ENCODE results near the gene EXD2.

Gene EXD2

DNA sequence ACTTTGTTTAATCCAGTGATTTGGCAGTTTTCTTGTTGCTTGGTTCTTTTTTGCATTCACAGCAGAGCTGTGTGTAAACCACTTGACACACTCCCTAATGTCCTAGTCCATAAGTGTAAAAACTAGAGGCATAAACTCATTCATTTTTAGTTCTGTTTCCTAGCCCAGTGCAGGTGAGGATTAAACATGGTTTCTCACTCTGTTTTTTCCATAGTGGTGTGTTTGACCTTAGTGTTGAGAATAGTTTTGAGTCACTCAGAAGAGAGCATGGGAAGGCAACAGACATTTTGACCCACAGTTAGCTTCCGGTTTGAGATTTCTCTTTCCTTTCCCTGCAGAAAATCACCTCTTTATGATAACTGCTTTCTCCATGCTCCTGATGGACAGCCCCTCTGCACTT, 44.4 kb downstream of the EXD2 start:
- Histone ChIP-seq H3K9me3 (ENCODE audit: control insufficient read depth, insufficient read depth, low read depth, low read length) (no peaks in the 10 kb centered on the region), H3K4me1 (ENCODE audit: control insufficient read depth, insufficient read depth, low read length) (no peaks in the 10 kb centered on the region), H3K27me3 (ENCODE audit: control insufficient read depth, insufficient read depth, low read length) (no peaks in the 10 kb centered on the region), H3K36me3 (ENCODE audit: control insufficient read depth, insufficient read depth, low read length) (peaks cover 53% of the 10 kb centered on the region), H3K9ac (ENCODE audit: low read length) (no peak overlapping the region), H3K27ac (ENCODE audit: low read depth, low read length) (no peak overlapping the region), H3K4me3 (ENCODE audit: low read depth, low read length) (no peak overlapping the region)

DNA sequence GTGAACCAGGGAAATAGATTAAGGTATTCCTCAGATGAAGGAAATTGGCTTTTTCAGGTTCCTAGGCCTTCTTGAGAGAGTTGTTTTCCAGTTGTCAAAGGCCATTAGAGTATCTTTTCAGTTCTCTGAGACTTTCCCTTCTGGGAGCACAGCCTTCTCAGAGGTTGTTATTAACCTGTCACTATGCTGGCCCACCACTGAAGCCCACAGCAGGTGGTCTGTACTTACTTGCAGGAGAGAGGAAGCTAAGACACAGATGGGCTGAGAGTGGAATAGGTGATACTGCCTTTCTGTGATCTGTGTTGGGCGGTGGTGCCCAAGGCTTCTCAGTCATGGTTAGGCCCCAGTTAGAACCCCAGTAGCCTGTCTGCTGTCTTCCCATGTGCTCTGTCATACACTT, 45.8 kb downstream of the EXD2 start:
- no peak overlapping the region for H3K27ac ChIP-seq (ENCODE audit: low read depth, low read length)

DNA sequence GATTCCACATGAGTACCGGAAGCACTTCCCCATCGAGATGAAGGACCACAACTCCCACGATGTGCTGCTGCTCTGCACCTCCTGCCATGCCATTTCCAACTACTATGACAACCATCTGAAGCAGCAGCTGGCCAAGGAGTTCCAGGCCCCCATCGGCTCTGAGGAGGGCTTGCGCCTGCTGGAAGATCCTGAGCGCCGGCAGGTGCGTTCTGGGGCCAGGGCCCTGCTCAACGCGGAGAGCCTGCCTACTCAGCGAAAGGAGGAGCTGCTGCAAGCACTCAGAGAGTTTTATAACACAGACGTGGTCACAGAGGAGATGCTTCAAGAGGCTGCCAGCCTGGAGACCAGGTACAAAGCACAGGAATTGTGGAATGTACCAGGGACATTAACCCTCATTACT, 46.3 kb downstream of the EXD2 start:
- Histone ChIP-seq H3K9ac (ENCODE audit: low read length) (no peak overlapping the region), H3K4me1 (ENCODE audit: control insufficient read depth, insufficient read depth, low read length) (no peaks in the 10 kb centered on the region), H3K4me3 (ENCODE audit: low read depth, low read length) (no peak overlapping the region), H3K9me3 (ENCODE audit: control insufficient read depth, insufficient read depth, low read depth, low read length) (no peaks in the 10 kb centered on the region), H3K36me3 (ENCODE audit: control insufficient read depth, insufficient read depth, low read length) (peaks cover 56% of the 10 kb centered on the region), H3K27ac (ENCODE audit: low read depth, low read length) (no peak overlapping the region), H3K27me3 (ENCODE audit: control insufficient read depth, insufficient read depth, low read length) (no peaks in the 10 kb centered on the region)

More for the DNA sequence above, 45.8 kb downstream of the EXD2 start:
- peaks cover 57% of the 10 kb centered on the region for H3K36me3 ChIP-seq (ENCODE audit: control insufficient read depth, insufficient read depth, low read length)
- H3K9ac ChIP-seq (ENCODE audit: low read length): no peak overlapping the region
- no peaks in the 10 kb centered on the region for H3K9me3 ChIP-seq (ENCODE audit: control insufficient read depth, insufficient read depth, low read depth, low read length)
- H3K4me1 ChIP-seq (ENCODE audit: control insufficient read depth, insufficient read depth, low read length): no peaks in the 10 kb centered on the region
- H3K4me3 ChIP-seq (ENCODE audit: low read depth, low read length): no peak overlapping the region
- H3K27me3 ChIP-seq (ENCODE audit: control insufficient read depth, insufficient read depth, low read length): no peaks in the 10 kb centered on the region

DNA sequence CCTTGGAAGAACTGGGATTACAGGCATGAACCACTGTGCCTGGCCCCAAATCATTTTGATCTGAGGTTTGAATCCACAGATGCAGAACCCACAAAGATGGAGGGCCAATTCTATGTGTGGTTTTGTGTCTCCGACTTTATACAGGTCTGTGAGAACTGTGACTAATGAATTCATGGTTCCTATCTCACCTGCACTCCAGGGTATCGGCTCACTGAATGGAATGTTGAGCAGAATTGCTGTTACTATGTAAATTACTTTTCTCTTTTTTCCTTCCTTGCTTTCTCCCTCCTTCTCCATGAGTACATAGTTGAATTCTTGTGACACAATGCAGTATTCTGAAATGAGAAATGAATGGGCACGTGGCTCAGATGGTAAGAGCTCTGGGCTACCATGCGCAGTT, 47.6 kb downstream of the EXD2 start:
- Histone ChIP-seq H3K4me3 (ENCODE audit: low read depth, low read length) (no peak overlapping the region), H3K9ac (ENCODE audit: low read length) (no peak overlapping the region), H3K9me3 (ENCODE audit: control insufficient read depth, insufficient read depth, low read depth, low read length) (no peaks in the 10 kb centered on the region), H3K36me3 (ENCODE audit: control insufficient read depth, insufficient read depth, low read length) (peaks cover 54% of the 10 kb centered on the region), H3K4me1 (ENCODE audit: control insufficient read depth, insufficient read depth, low read length) (no peaks in the 10 kb centered on the region), H3K27me3 (ENCODE audit: control insufficient read depth, insufficient read depth, low read length) (no peaks in the 10 kb centered on the region), H3K27ac (ENCODE audit: low read depth, low read length) (no peak overlapping the region)

DNA sequence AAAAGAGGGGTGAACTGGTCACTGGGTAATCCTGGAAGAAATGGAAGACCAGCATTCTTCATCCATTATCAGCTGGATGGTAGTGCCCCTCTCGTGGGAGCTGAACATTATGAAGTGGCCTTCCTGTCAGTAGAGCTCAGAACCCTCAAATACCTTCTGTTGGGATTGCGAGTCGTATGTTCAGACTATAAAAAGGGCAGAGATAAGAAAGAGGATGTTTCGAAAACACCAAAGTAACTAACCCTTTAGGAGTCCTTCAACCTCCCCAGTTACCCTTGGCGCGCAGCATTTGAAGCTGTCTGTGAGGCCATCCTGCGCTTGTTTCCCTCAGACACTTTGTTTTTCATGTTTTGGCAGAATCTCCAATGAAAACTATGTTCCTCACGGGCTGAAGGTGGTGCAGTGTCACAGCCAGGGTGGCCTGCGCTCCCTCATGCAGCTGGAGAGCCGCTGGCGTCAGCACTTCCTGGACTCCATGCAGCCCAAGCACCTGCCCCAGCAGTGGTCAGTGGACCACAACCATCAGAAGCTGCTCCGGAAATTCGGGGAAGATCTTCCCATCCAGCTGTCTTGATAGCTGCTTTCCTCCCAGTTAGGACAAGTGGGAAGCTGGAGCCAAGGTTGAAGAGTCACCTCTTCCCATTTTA, 49.4 kb downstream of the EXD2 start:
- Histone ChIP-seq H3K9me3 (ENCODE audit: control insufficient read depth, insufficient read depth, low read depth, low read length) (no peaks in the 10 kb centered on the region), H3K4me1 (ENCODE audit: control insufficient read depth, insufficient read depth, low read length) (no peaks in the 10 kb centered on the region), H3K9ac (ENCODE audit: low read length) (no peak overlapping the region), H3K36me3 (ENCODE audit: control insufficient read depth, insufficient read depth, low read length) (peaks cover 51% of the 10 kb centered on the region), H3K27me3 (ENCODE audit: control insufficient read depth, insufficient read depth, low read length) (no peaks in the 10 kb centered on the region), H3K27ac (ENCODE audit: low read depth, low read length) (no peak overlapping the region), H3K4me3 (ENCODE audit: low read depth, low read length) (no peak overlapping the region)

DNA sequence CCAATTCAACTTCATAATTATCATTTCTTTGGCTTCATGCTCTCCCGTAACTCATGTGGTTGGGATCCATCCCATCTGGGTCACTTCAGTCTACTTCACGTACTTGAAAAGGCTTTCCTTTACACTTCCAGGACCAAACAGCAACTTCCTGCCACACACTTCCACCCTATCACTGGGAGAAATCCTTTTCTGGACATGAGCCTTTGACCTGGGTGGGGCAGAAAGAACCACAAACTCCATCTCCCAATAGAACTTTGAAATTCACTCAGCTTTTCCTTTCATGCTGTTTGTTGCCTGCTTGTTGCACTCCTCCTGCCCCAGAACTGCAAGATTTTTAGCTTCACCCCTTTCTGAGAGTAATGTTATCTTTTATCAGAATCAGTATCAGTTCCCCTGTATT, 50.3 kb downstream of the EXD2 start:
- no peak overlapping the region for H3K4me3 ChIP-seq (ENCODE audit: low read depth, low read length)
- no peaks in the 10 kb centered on the region for H3K27me3 ChIP-seq (ENCODE audit: control insufficient read depth, insufficient read depth, low read length)
- H3K9ac ChIP-seq (ENCODE audit: low read length): no peak overlapping the region
- H3K9me3 ChIP-seq (ENCODE audit: control insufficient read depth, insufficient read depth, low read depth, low read length): no peaks in the 10 kb centered on the region
- H3K27ac ChIP-seq (ENCODE audit: low read depth, low read length): no peak overlapping the region
- peaks cover 41% of the 10 kb centered on the region for H3K36me3 ChIP-seq (ENCODE audit: control insufficient read depth, insufficient read depth, low read length)
- H3K4me1 ChIP-seq (ENCODE audit: control insufficient read depth, insufficient read depth, low read length): no peaks in the 10 kb centered on the region

DNA sequence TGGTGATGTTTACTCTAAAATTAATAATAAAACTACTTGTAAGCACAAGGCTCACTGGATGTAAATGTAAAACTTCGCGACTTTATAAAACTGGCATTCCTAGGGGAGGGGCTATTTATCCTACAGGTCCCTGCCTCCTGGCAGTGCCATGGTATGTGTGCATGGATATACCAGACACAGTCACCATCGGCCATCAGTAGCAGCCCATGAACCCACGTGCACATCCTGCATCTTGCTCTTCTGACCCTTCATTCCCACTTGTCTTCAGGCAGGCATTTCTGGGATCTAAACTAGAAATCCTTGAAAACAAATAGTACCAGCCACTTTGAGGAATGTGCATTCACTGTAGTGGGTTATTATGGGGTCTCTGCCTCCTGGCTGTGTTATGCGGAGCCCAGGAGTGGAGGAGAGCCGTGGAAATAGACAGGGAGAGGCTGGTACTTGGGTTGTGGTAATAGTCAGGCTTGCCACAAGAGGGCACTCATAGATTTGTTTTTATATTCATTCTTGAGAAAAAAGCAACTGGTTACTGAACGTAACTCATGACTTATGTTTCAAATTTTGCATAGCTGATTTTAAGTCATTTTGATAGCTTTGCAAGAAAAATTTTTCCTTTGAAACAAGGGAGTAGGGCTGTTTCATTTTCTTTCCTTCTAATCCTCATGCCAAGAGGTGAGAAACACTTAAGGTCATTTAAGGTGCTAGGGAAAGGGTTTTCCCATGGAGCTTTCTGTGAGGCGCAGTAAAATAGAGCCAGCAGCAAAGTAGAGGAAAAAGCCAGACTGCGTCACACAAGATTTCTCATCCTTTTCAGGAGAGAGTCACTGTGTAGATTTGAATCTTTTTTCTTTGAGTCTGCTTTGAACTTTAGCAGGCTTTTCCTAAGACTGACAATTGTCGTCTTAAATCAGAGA, 51.3 kb downstream of the EXD2 start:
- Histone ChIP-seq H3K27me3 (ENCODE audit: control insufficient read depth, insufficient read depth, low read length) (no peaks in the 10 kb centered on the region), H3K4me3 (ENCODE audit: low read depth, low read length) (no peak overlapping the region), H3K27ac (ENCODE audit: low read depth, low read length) (no peak overlapping the region), H3K4me1 (ENCODE audit: control insufficient read depth, insufficient read depth, low read length) (no peaks in the 10 kb centered on the region), H3K9ac (ENCODE audit: low read length) (no peak overlapping the region), H3K9me3 (ENCODE audit: control insufficient read depth, insufficient read depth, low read depth, low read length) (no peaks in the 10 kb centered on the region), H3K36me3 (ENCODE audit: control insufficient read depth, insufficient read depth, low read length) (peaks cover 31% of the 10 kb centered on the region)

DNA sequence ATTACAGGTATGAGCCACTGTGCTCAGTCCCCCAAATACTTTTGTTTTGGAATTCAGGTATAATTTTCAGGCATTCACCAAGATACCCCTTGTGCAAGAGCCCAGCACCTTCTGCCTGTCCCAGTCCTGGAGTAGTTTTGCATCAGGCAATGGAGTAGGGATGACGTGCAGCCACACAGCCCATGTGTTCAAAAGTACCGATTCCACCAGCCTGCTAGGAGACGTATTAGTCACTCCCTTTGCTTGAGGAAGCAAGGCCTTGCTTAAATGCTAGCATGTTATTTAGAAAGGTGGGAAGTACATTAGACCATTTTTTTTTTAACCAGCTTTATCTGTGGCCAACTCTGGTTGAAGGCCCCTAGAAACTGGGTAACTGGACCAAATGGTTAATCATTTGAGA, 53.6 kb downstream of the EXD2 start:
- H3K4me1 ChIP-seq (ENCODE audit: control insufficient read depth, insufficient read depth, low read length): no peaks in the 10 kb centered on the region
- no peaks in the 10 kb centered on the region for H3K27me3 ChIP-seq (ENCODE audit: control insufficient read depth, insufficient read depth, low read length)
- H3K9me3 ChIP-seq (ENCODE audit: control insufficient read depth, insufficient read depth, low read depth, low read length): no peaks in the 10 kb centered on the region
- no peak overlapping the region for H3K9ac ChIP-seq (ENCODE audit: low read length)
- H3K4me3 ChIP-seq (ENCODE audit: low read depth, low read length): no peak overlapping the region
- no peak overlapping the region for H3K27ac ChIP-seq (ENCODE audit: low read depth, low read length)
- H3K36me3 ChIP-seq (ENCODE audit: control insufficient read depth, insufficient read depth, low read length): peaks cover 17% of the 10 kb centered on the region

GRCh38 chr14:69246331-69246730, 55.0 kb downstream of the EXD2 start:
- Histone ChIP-seq H3K9me3 (ENCODE audit: control insufficient read depth, insufficient read depth, low read depth, low read length) (no peaks in the 10 kb centered on the region), H3K4me3 (ENCODE audit: low read depth, low read length) (no peak overlapping the region), H3K9ac (ENCODE audit: low read length) (no peak overlapping the region)

DNA sequence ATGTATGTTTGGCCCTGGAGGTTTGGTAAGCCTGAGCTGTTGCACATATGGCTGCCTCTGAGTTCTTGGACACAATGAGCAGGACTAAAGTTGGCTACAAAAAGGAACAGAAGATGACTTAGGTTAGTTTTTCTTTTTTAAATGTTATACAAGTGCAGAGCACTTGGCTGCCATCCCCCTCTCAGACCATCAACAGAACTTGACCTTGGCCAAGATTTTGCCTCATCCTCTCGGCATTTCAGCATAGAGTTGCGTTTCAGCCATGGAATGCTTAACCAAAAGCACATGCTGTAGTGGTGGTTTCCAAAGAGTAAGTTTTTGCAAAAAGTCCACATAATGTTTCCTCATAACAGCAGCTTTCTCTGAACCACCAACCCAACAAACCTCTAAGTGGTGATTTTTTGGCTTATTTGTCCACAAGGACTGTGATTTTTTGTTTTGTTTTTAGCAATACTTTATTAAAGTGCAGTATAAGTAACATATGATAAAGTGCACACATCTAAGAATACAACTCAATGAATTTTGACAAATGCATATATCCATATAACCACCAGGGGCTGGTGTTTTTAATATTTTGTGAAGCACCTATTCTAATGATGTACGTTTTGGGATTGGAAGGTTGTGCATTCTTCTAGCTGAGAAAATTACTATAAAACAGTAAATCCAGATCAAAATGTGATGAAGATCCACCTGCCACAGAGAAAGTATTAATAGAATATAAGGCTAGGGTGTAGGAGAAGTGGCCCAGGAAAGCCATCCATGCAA, 56.6 kb downstream of the EXD2 start:
- Histone ChIP-seq H3K36me3 (ENCODE audit: control insufficient read depth, insufficient read depth, low read length) (no peaks in the 10 kb centered on the region), H3K27me3 (ENCODE audit: control insufficient read depth, insufficient read depth, low read length) (no peaks in the 10 kb centered on the region), H3K27ac (ENCODE audit: low read depth, low read length) (no peak overlapping the region), H3K9me3 (ENCODE audit: control insufficient read depth, insufficient read depth, low read depth, low read length) (no peaks in the 10 kb centered on the region), H3K4me3 (ENCODE audit: low read depth, low read length) (no peak overlapping the region), H3K9ac (ENCODE audit: low read length) (no peak overlapping the region), H3K4me1 (ENCODE audit: control insufficient read depth, insufficient read depth, low read length) (no peaks in the 10 kb centered on the region)

More at GRCh38 chr14:69246331-69246730, 55.0 kb downstream of the EXD2 start:
- Histone ChIP-seq H3K27ac (ENCODE audit: low read depth, low read length) (no peak overlapping the region), H3K27me3 (ENCODE audit: control insufficient read depth, insufficient read depth, low read length) (no peaks in the 10 kb centered on the region), H3K36me3 (ENCODE audit: control insufficient read depth, insufficient read depth, low read length) (peaks cover 7% of the 10 kb centered on the region; the same call in 1 of the 2 replicates), H3K4me1 (ENCODE audit: control insufficient read depth, insufficient read depth, low read length) (no peaks in the 10 kb centered on the region)

DNA sequence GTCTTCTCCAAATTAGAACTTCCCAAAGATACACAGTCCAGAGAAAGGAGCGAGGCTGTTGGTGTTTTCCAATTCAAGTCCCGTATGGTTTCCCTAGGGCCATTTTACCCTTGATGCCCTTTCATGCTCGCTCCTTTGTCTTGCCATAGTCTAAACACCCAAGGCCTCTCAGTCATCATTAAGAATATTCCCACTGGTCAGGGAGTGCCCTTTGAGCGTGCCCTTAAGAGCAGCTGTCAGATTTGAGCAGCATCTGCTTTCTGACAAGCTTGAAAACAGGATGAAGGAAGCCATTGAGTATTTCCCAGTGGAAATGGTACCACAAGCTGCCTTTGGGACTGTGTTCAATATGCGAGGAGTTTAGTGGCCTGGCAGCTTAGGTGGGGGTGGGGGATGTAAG, 58.3 kb downstream of the EXD2 start:
- no peaks in the 10 kb centered on the region for H3K36me3 ChIP-seq (ENCODE audit: control insufficient read depth, insufficient read depth, low read length)
- no peaks in the 10 kb centered on the region for H3K4me1 ChIP-seq (ENCODE audit: control insufficient read depth, insufficient read depth, low read length)
- H3K27ac ChIP-seq (ENCODE audit: low read depth, low read length): no peak overlapping the region
- no peak overlapping the region for H3K4me3 ChIP-seq (ENCODE audit: low read depth, low read length)
- no peak overlapping the region for H3K9ac ChIP-seq (ENCODE audit: low read length)
- no peaks in the 10 kb centered on the region for H3K9me3 ChIP-seq (ENCODE audit: control insufficient read depth, insufficient read depth, low read depth, low read length)
- no peaks in the 10 kb centered on the region for H3K27me3 ChIP-seq (ENCODE audit: control insufficient read depth, insufficient read depth, low read length)
